Lower leg skin (tissue), 4 donors: ENCODE results near the gene ITGA2. TPM values are rescaled to one million over a fixed set of nuclear protein-coding genes. Genes with fewer than 3 reads are reported as not detected.

ENCODE experiments used
- DNase-seq, 2 donors: peaks; one replicate each; pipeline ENCODE4 v3.0.0-alpha.2; 2019; ENCODE audit warnings: low spot score in 2 of 2
- H3K4me3 ChIP-seq: fragments of 200-600 bp; sonication (generic); 2 replicates; pipeline ENCODE4 v1.5.1; 2017; ENCODE audit warnings: mild to moderate bottlenecking, low read depth; ENCODE audit not compliant: poor library complexity, severe bottlenecking
- CTCF ChIP-seq, 3 donors: fragments of 450-650 bp; IDR thresholded peaks; one replicate each; pipeline ENCODE4 v1.5.1; 2016; ENCODE audit warnings: antibody characterized with exemption in 3 of 3, mild to moderate bottlenecking in 3 of 3, moderate library complexity in 2 of 3
- POLR2A ChIP-seq, 2 donors: fragments of 450-650 bp; IDR thresholded peaks; one replicate each; pipeline ENCODE4 v1.6.1; 2016 to 2017; ENCODE audit warnings: antibody characterized with exemption in 2 of 2, mild to moderate bottlenecking in 1 of 2, moderate library complexity in 1 of 2
- WGBS, 2 donors: methylation state at CpG; one replicate each; pipeline ENCODE4 v1.1.5; 2018; 5-methylcytosine and 5-hydroxymethylcytosine counted together
- intact Hi-C: fragments of 100-400 bp; cut with DNase I; formaldehyde crosslinking; loops from one replicate; pipeline ENCODE4 v1.15.0; 2023; ENCODE audit warnings: low total_unique reads
- total RNA-seq, 4 donors: library from RNA; depleted of rRNA; stranded (reverse); fragments of >200 nt; gene quantifications; one replicate each; pipeline ENCODE4 v1.1.0, GENCODE V29; 2016

ITGA2 gene
- total RNA-seq, 4 donors from 2014 or later = 28.6 to 36.7 (median 34.1) TPM

- peak in 1 of 2 donors; percentile 27 for DNase-seq
- TF ChIP-seq CTCF (IDR thresholded peaks at IDR 0.05) = no peak
- TF ChIP-seq POLR2A (IDR thresholded peaks at IDR 0.05) = no peak
- intact Hi-C loops = no loop called here
- no peak overlapping the region for H3K4me3 ChIP-seq
- 32 to 40% methylated on average over 2 of the region's 2 CpGs for WGBS, 2 donors
Measured at GRCh38 chr5:53023969-53024368, 34.8 kb downstream of the ITGA2 start.

DNA sequence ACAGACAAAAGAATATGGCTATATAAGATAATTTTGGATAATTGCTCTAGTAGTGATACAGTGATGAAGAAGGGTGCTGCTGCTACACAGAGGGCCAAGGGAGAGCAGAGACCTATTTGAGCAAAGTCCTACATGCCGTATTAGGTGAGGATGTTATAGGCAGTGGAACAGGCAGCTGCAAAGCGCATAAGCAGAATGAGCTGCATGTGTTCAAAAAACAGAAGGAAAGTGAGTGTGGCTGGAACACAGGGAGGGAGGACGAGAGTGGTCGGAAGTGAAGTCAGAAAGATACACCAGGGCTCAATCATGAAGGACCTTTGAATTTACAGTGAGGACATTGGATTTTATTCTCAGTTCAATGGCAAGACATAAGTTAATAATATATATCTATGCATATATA, 35.4 kb downstream of the ITGA2 start:
- no peak for TF ChIP-seq POLR2A (IDR thresholded peaks at IDR 0.05)
- TF ChIP-seq CTCF (IDR thresholded peaks at IDR 0.05) = no peak
- 76 to 78% methylated on average over 4 of the region's 4 CpGs for WGBS, 2 donors
- intact Hi-C loops = no loop called here
- H3K4me3 ChIP-seq = no peak overlapping the region
- no peak for DNase-seq

DNA sequence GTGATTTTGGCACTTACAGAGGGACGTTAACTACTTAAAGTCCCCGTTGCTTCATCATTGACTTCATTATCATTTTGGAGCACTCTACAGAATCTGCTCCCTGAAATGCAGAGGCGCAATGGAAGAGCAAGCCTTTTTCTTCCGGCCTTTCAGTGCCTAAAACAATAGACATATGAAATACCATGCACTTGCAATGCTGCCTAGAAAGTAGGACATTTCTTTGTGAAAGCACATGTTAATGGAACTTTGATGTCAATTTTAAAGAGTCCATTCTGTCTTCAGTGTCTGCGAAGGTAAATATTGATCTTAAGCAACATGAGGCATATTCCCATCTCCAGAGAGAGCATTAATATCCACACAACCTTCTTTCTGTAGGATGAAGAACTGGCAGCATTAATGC, 36.3 kb downstream of the ITGA2 start:
- WGBS, 2 donors = 81 to 83% methylated on average over 5 of the region's 5 CpGs
- no peak for TF ChIP-seq POLR2A (IDR thresholded peaks at IDR 0.05)
- TF ChIP-seq CTCF (IDR thresholded peaks at IDR 0.05) = no peak

DNA sequence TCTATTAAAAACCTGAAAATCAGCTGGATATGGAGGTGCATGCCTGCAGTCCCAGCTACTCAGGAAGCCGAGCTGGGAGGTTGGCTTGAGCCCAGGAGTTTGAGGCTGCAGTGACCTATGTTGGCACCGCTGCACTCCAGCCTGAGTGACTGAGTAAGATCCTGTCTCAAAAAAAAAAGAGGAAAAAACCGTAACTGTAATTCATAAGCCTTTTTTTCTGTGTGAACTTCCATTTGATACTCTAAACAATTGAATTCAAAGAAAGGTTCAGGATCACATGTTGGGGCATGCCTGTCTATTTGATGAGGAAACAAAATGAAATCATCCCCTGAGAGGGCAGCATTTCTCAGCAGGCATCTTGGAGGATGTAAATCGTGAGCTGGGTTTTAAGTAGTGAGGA, 38.8 kb downstream of the ITGA2 start:
- TF ChIP-seq CTCF (IDR thresholded peaks at IDR 0.05) = no peak
- no peak for TF ChIP-seq POLR2A (IDR thresholded peaks at IDR 0.05)
- WGBS, 2 donors = 22 to 47% methylated on average over 4 of the region's 4 CpGs
- DNase-seq = no peak

More for the DNA sequence above, 36.3 kb downstream of the ITGA2 start:
- intact Hi-C loops = no loop called here
- DNase-seq = no peak
- H3K4me3 ChIP-seq = no peak overlapping the region

DNA sequence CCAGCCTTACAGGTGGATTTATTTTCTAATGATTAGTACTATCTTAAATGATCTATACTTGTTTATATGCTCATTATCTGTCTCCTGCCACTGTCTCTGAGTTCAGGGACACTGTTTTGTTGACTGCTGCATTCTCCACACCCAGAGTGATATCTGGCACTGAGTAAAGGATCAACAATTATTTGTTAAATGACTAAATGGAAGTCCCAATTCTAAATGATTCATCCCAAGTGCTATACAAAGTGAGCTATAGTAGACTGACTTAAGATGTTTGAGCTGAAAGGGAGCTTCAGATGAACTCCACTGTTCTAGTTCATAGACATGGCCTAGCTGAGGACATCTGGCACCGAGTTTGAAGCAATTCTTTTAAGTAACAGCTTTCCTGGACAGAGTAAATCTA, 40.5 kb downstream of the ITGA2 start:
- no peak for DNase-seq
- WGBS, 2 donors = 95 to 100% methylated on average over 1 of the region's 1 CpG
- TF ChIP-seq POLR2A (IDR thresholded peaks at IDR 0.05) = no peak
- TF ChIP-seq CTCF (IDR thresholded peaks at IDR 0.05) = no peak
- no peak overlapping the region for H3K4me3 ChIP-seq
- intact Hi-C loops = no loop called here

More for the DNA sequence above, 38.8 kb downstream of the ITGA2 start:
- intact Hi-C loops = no loop called here
- H3K4me3 ChIP-seq = no peak overlapping the region

DNA sequence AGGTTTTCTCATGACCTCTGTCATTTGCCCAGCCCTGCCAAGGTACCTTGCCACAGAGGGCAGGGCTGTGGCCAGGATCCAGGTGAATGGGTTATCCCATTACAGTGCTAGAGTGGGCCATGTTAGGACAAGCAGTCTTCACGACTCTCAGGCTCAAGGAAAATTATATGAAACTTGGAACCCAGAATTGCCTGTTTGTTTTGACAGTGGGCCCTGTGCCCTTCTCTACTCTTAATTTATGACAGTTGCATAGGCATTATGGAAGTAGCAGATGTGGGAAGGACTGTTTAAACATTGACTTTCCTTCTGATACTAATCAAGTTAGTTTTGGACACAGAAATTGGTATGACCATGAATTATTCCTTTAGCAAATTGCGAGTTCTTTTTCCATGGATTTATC, 41.7 kb downstream of the ITGA2 start:
- WGBS, 2 donors = 29 to 48% methylated on average over 2 of the region's 2 CpGs
- no peak for DNase-seq
- TF ChIP-seq CTCF (IDR thresholded peaks at IDR 0.05) = no peak
- no peak for TF ChIP-seq POLR2A (IDR thresholded peaks at IDR 0.05)
- H3K4me3 ChIP-seq = no peak overlapping the region
- intact Hi-C loops = no loop called here
